Retinal pigment epithelial cell (primary cell): Measurements from ENCODE around the gene KYAT1.

Experiments
- DNase-seq: peaks from one replicate; pipeline ENCODE4 v3.0.0-alpha.2; 2010; ENCODE audit warnings: low read depth
- H3K4me3 ChIP-seq: 2 replicates; pipeline ENCODE4 v1.5.1; 2011; ENCODE audit warnings: mild to moderate bottlenecking, low read length, control low read depth, moderate library complexity
- TF ChIP-seq, protein P1 (sequence below): conservative IDR thresholded peaks from 2 replicates; pipeline ENCODE4 v1.5.1; 2011; ENCODE audit warnings: low read depth, low read length, control low read depth, inconsistent platforms

Gene KYAT1

DNA sequence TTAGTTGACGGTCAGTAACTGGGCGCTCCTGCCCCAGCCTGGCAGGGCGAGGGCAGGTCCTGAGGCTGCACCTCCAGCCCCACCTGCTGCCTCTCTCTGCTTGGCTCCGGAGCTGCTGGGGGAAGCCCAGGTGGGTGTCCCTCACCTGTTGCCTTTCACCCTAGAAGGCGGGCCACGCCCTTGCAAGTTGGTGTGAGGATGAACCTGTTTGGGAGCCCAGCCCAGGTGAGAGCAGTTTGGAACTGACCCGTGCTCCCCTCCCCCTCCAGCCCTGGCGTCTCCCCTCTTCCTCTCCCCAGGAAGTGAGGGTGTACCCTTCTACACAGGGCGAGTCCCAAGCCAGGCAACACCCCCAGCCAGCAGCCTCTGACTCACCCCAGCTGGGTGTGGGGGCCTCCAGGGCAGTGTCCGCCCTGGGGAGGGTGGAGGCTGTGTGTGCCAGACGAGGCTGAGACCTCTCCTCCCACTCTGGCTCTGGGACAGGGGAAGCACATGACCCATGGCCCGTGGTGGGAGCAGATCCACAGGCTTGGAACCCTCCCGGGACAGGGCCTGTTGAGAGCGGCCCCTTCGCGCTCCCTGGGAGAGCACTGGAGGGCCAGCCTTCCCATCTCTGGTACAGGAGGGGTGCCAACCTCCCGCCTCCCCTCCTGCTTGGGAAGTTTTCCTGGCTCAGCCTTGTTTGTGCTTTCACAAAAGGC is 10.6 kb upstream of the KYAT1 start:
- H3K4me3 ChIP-seq = no peak overlapping the region
- TF ChIP-seq, protein P1, sequence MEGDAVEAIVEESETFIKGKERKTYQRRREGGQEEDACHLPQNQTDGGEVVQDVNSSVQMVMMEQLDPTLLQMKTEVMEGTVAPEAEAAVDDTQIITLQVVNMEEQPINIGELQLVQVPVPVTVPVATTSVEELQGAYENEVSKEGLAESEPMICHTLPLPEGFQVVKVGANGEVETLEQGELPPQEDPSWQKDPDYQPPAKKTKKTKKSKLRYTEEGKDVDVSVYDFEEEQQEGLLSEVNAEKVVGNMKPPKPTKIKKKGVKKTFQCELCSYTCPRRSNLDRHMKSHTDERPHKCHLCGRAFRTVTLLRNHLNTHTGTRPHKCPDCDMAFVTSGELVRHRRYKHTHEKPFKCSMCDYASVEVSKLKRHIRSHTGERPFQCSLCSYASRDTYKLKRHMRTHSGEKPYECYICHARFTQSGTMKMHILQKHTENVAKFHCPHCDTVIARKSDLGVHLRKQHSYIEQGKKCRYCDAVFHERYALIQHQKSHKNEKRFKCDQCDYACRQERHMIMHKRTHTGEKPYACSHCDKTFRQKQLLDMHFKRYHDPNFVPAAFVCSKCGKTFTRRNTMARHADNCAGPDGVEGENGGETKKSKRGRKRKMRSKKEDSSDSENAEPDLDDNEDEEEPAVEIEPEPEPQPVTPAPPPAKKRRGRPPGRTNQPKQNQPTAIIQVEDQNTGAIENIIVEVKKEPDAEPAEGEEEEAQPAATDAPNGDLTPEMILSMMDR = no peak
- peak; percentile 86 for DNase-seq

DNA sequence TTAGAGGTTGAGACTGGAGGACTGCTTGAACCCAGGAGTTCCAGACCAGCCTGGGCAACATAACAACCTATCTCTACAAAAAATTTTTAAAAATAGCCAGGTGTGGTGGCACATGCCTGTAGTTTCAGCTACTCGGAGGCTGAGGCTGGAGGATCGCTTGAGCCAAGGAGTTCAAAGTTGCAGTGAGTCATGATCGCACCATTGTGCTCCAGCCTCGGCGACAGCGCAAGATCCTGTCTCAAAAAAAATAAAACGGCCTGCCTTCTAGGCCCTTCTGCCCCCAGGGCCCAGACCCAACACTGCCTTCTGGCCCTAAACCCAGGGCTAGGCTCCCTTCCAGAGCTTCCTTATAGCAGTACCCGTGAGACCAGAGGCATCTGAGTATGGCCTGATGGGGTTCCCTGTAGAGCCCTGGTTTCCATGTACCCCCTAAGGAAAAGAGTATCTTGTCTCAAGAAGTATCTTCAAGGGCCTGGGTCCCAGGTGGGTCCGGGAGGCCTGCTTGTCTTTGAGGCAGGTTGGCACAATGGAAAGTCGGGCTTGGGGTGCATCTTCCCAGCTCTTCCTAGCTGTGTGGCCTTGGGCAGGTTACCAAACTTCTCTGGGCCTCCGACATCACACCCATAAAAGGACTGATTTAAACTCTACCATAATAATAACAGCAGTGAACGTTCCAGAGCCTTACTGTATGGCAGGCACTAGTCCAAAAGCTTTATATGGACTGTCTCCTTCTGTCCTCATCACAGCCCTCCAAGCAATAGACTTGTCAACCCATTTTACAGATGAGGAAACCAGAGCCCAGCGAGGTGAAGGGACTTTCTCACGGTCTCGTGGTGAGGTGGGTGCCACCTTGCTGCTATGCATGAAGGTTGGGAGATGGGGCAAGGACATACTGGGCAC is 9.8 kb upstream of the KYAT1 start:
- H3K4me3 ChIP-seq = no peak overlapping the region
- no peak for DNase-seq
- TF ChIP-seq, protein P1 = no peak

DNA sequence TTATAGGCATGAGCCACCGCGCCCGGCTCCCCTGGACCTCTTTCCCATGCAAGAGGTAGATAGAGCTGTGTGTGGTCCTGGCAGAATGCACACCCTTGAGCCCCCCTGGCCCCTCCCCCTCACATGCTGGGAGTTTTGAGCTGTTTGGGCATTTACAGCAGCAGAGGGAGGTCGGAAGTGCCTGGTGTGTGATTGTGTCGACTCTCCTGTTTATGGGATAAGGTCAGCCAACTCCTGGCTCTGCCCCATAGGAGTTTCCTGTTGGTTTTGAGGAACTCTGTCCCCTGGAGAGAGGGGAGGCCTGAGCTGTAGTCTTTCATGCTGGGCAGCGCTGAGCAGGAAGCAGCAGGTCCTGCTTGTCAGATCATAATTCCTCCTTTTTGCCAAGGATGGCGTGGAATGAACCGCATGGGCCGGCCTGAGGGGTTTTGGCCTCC is 6.2 kb upstream of the KYAT1 start:
- TF ChIP-seq, protein P1 = no peak
- DNase-seq = no peak
- no peak overlapping the region for H3K4me3 ChIP-seq

DNA sequence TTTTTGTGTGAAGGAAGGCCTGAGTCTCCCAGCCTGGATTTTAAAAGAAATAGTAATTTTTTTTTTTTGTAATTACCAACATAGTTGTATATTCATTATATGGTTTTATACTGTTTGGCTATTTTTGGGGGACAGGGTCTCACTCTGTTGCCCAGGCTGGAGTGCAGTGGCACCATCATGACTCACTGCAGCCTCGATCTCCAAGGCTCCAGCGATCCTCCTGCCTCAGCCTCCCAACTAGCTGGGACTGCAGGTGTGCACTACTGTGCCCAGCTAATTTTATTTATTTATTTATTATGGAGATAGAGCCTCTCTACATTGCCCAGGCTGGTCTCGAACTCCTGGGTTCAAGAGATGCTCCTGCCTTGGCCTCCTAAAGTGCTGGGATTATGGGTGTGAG is 5.3 kb upstream of the KYAT1 start:
- TF ChIP-seq, protein P1 = no peak
- no peak overlapping the region for H3K4me3 ChIP-seq
- DNase-seq = no peak

DNA sequence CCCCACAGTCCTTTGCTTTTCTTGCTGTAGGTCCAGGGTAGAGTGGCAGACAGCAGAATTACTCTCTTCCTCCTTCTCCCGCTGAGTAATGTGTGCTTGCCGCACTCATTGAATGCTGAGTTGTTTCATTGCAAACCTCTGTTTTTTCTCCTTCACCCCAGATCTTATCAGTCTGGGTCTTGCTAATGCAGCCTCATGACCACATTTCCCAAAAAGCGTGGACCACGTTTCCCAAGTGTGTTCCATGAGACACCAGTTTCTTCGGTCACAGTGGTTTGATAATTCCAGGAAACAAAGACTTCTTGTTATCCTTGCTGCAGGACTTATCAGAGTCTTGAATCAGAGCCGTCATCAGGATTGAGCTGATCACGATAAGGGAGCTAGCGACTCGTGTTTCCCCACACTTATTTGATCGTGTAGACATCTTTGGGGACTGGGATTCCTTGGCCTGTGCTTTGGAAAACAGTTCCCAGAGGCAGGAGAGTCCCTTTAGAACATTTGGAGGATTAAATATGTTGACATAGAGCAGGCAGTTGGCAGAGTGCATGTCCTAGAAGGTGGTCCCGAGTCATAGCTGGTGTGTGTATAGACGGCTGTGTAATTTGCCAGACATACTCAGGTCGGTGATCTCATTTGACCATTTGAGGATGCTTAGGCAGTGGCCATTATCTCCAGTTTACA is 4.6 kb upstream of the KYAT1 start:
- no peak for DNase-seq
- TF ChIP-seq, protein P1 = no peak
- no peak overlapping the region for H3K4me3 ChIP-seq

DNA sequence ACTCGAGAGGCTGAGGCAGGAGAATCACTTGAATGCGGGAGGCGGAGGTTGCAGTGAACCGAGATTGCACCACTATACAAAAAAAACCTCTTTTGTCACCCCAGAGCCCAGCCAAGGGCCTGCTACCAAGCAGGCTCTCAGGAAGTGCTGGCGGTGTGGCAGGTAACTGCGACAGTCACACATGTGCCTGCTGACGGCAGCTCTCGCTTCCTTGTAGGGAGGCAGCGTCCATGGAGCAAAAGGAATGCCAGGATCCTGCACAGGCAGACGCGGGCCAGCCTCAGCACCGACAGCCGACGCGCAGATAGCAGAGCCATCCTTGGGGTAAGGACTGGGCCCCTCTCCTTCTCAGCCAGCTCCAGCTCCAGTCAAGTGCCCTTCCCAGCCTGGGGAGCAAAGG is 4.0 kb upstream of the KYAT1 start:
- TF ChIP-seq, protein P1 = no peak
- DNase-seq = no peak
- no peak overlapping the region for H3K4me3 ChIP-seq
